HG02885 (cell line): Measurements from ENCODE around the gene MOCS3.
A peak's percentile ranks its signal among the peaks of the same experiment; 100 is the strongest.
"Not testable (repeated sequence)": the region's sequence is repeated elsewhere in the genome, so short reads cannot be mapped to it uniquely, and the experiment has no call there.

ENCODE experiments used
- ATAC-seq: cut with Tn5 transposase; IDR thresholded peaks from one replicate; pipeline ENCODE4 v1.9.1; 2021; ENCODE audit warnings: mild to moderate bottlenecking; ENCODE audit not compliant: unreplicated experiment, poor library complexity

The MOCS3 gene

GRCh38 chr20:50931306-50932015 lies 27.2 kb upstream of the MOCS3 start, which contains the start of gene ADNP:
Gene ADNP (minus strand): TSS chr20:50931437. CDS start chr20:50903996, 27,441 bp downstream.
- ATAC-seq: peak; percentile 65

- ATAC-seq: no peak
Observed at GRCh38 chr20:50932016-50932485, 26.6 kb upstream of the MOCS3 start.

DNA sequence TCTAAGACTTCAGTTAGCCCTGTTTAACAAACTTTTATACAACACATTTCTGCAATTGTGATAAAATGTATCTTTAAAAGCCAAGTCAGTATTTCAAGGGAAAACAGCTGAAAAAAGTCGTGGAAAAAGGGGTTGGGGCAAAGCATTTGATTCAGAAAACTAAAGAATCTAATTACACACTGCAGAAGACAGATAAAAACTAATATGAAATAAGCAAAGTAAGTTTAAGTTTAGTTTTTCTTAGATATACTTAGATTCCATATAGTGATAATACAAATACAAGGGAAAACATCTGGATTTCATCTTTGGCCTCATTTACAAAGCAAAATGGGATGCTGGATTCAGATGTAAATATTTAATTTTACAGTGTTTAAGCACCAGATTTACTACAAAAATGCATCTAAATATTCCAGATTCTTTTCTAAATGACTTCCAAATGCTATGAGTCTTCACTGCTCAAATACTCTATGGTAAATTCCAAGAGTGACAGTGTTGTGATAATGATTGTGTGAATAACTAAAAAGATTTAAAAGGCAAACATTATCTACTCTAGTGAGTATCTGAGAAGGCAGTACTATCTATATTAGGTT lies 25.8 kb upstream of the MOCS3 start:
- ATAC-seq: no peak

DNA sequence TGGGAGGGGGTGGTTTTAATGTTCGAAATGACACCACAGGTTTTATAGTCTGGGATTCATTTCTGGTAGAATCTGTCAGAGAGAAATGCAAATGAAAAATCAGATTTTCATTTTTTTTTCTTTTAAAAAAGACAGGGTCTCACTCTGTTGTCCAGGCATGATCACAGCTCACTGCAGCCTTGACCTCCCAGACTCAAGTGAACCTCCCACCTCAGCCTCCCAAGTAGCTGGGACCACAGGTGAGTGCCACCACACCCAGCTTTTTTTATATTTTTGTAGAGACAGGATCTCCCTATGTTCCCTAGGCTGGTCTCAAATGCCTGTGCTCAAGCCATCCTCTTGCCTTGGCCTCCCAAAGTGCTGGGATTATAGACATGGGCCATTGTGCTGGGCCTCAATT lies 25.0 kb upstream of the MOCS3 start:
- ATAC-seq: no peak

DNA sequence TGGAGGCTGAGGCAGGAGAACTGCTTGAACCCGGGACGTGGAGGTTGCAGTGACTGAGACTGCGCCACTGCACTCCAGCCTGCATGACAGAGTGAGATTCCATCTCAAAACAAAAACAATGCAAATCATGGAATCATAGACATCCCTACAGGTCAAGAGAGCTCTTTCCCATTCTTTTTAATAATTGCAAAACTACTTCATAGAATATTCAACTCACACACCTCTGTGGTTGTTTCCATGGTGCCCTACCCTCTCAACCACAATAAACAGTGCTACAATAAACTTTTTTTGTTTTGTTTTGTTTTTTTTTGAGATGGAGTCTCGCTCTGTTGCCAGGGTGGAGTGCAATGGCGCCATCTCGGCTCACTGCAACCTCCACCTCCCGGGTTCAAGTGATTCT lies 15.5 kb upstream of the MOCS3 start:
- no peak for ATAC-seq

GRCh38 chr20:50948132-50948785 lies 10.4 kb upstream of the MOCS3 start:
- ATAC-seq: no peak

GRCh38 chr20:50953196-50953595 lies 5.4 kb upstream of the MOCS3 start:
- no peak for ATAC-seq

- no peak for ATAC-seq
Observed at GRCh38 chr20:50953821-50954220, 4.8 kb upstream of the MOCS3 start.

- no peak for ATAC-seq
Observed at GRCh38 chr20:50957276-50957675, 1.3 kb upstream of the MOCS3 start.

- peak; percentile 86 for ATAC-seq
Observed at GRCh38 chr20:50957798-50958614, 612 bp upstream of the MOCS3 start, which contains the start of gene DPM1. Gene DPM1 (minus strand): TSS chr20:50958532. CDS start chr20:50958523, 9 bp downstream.

DNA sequence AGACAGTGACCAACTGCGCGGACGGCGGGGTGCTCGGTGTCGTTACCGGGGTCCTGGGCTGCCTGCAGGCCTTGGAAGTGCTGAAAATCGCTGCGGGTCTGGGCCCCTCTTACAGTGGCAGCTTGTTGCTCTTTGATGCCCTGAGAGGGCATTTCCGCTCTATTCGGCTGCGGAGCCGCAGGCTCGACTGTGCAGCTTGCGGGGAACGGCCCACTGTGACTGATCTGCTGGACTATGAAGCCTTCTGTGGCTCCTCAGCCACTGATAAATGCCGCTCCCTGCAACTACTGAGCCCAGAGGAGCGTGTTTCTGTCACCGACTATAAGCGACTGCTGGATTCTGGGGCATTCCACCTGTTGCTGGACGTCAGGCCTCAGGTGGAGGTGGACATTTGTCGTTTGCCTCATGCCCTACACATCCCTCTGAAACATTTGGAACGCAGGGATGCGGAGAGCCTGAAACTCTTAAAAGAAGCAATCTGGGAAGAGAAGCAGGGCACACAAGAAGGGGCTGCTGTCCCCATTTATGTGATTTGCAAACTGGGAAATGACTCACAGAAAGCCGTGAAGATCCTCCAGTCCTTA lies 1.0 kb downstream of the MOCS3 start:
- no peak for ATAC-seq

DNA sequence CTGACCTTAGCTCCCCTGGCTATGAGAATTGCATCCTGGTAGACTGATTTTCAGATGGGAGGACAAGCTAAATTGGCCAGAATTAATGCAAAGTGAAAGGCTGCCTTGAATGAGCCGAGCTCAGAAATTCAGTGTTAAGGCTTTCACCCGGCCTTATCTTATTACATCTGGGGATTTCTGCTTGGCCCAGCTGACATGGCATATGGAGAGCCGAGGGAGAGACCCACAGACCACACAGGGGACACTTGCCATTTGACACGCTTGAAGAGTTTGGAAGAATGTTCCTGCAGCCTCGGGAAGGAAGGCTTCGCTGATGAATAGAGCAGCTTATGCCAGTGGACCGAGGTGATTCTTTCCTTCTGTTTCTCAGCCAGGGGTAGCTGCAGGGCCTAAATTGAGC lies 9.0 kb downstream of the MOCS3 start:
- no peak for ATAC-seq

GRCh38 chr20:50968289-50968688 lies 9.7 kb downstream of the MOCS3 start:
- ATAC-seq: no peak

GRCh38 chr20:50969435-50969834 lies 10.8 kb downstream of the MOCS3 start:
- ATAC-seq: no peak

GRCh38 chr20:50969912-50970311 lies 11.3 kb downstream of the MOCS3 start:
- no peak for ATAC-seq

- ATAC-seq: no peak
Observed at GRCh38 chr20:50975701-50976330, 17.2 kb downstream of the MOCS3 start.

DNA sequence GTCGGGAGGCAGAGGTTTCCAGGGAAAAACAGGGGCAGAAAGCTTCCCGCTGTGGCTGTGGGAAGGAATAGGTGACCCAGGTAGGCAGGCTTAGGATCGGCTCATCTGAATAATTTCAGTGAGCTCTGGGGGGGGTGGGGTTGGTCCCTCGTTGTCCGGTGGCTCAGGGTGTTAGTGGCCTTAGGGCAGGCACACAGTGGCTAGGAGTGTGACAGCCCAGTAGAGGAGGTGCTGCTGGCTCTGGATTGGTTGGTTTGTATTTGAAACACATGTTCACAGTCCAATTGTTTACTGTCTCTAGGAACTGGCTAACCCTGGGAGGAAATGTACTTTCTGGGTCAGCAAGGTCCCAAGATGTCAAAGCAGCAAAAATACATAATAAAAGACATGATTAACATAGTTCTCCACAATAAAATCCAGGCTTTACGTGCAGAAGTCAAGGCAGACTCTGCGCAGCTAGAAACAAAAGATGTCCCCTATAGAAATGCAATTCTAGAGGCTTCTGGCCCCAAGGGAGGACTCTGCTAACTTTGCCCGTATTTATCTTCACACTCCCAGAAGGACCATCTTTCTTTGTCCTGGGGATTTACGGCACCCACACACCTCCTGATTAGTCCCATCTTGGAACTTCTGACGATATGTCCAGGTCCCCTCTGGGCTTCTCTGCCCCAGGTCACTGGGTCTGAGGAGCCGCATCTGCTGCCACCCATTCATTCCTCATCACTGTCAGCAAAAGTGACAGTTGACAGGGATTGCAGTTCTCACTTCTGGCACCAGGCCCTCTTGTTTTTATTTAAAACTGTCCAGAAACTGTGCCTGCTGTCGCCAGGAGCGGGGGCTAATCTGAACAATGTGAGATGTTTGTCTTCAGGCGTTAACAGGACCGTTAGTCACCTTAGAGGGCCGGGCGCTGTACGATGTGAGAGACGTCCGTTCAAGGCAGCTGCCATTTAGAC lies 18.7 kb downstream of the MOCS3 start:
- ATAC-seq: no peak

DNA sequence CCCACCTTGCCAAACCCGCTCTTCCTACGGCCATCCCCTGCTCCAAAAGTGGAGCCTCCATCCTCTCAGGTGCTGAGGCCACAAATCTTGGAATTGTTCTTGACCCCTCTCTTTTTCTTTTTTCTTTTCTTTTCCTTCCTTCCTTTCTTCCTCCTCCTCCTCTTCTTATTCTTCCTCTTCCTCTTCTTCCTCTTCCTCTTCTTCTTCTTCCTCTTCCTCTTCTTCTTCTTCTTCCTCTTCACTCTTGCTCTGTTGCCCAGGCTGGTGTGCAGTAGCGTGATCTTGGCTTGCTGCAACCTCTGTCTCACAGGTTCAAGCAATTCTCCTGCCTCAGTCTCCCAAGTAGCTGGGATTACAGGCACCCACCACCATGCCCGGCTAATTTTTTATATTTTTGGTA lies 19.9 kb downstream of the MOCS3 start:
- ATAC-seq: not testable (repeated sequence)
